ENCODE measurements around the gene RTTN. TPM values are rescaled to one million over a fixed set of nuclear protein-coding genes. Genes with fewer than 3 reads are reported as not detected.

Gene RTTN
- total RNA-seq, 1 donor from 2014 or later: 10.8 TPM

GRCh38 chr18:70074116-70074515 lies 131.4 kb downstream of the RTTN start:
- intact Hi-C loops (cut with DNase I): no loop called here
- DNase-seq: no peak
- Histone ChIP-seq H3K9me3 (no peaks in the 10 kb centered on the region), H3K4me1 (no peaks in the 10 kb centered on the region), H3K27me3 (ENCODE audit: low read depth) (no peaks in the 10 kb centered on the region), H3K4me3 (no peak overlapping the region), H3K36me3 (no peaks in the 10 kb centered on the region), H3K27ac (no peak overlapping the region)
- no peak for TF ChIP-seq CTCF (IDR thresholded peaks at IDR 0.05)
- no peak for ATAC-seq

GRCh38 chr18:70073432-70073831 lies 132.1 kb downstream of the RTTN start:
- no peak overlapping the region for H3K4me3 ChIP-seq
- H3K9me3 ChIP-seq: no peaks in the 10 kb centered on the region
- no peaks in the 10 kb centered on the region for H3K36me3 ChIP-seq
- no peak for DNase-seq
- H3K27ac ChIP-seq: no peak overlapping the region
- H3K4me1 ChIP-seq: no peaks in the 10 kb centered on the region
- no peaks in the 10 kb centered on the region for H3K27me3 ChIP-seq (ENCODE audit: low read depth)
- intact Hi-C loops (cut with DNase I): no loop called here
- ATAC-seq: no peak
- no peak for TF ChIP-seq CTCF (IDR thresholded peaks at IDR 0.05)

GRCh38 chr18:70072678-70073077 lies 132.8 kb downstream of the RTTN start:
- peak; percentile 22 for TF ChIP-seq CTCF (IDR thresholded peaks at IDR 0.05)
- no peaks in the 10 kb centered on the region for H3K4me1 ChIP-seq
- no peaks in the 10 kb centered on the region for H3K9me3 ChIP-seq
- H3K27me3 ChIP-seq (ENCODE audit: low read depth): no peaks in the 10 kb centered on the region
- H3K4me3 ChIP-seq: no peak overlapping the region
- DNase-seq: no peak
- no peak overlapping the region for H3K27ac ChIP-seq
- no peaks in the 10 kb centered on the region for H3K36me3 ChIP-seq
- ATAC-seq: no peak
- intact Hi-C loops (cut with DNase I): no loop called here

GRCh38 chr18:70069965-70070364 lies 135.5 kb downstream of the RTTN start:
- TF ChIP-seq CTCF (IDR thresholded peaks at IDR 0.05): no peak
- H3K9me3 ChIP-seq: no peaks in the 10 kb centered on the region
- no peaks in the 10 kb centered on the region for H3K27me3 ChIP-seq (ENCODE audit: low read depth)
- no peak overlapping the region for H3K27ac ChIP-seq
- no peak overlapping the region for H3K4me3 ChIP-seq
- ATAC-seq: no peak
- intact Hi-C loops (cut with DNase I): no loop called here
- no peaks in the 10 kb centered on the region for H3K4me1 ChIP-seq
- no peaks in the 10 kb centered on the region for H3K36me3 ChIP-seq
- no peak for DNase-seq

GRCh38 chr18:70069382-70069781 lies 136.1 kb downstream of the RTTN start:
- Histone ChIP-seq H3K36me3 (no peaks in the 10 kb centered on the region), H3K9me3 (no peaks in the 10 kb centered on the region), H3K4me1 (no peaks in the 10 kb centered on the region), H3K4me3 (no peak overlapping the region), H3K27ac (no peak overlapping the region), H3K27me3 (ENCODE audit: low read depth) (no peaks in the 10 kb centered on the region)
- no peak for TF ChIP-seq CTCF (IDR thresholded peaks at IDR 0.05)
- intact Hi-C loops (cut with DNase I): no loop called here
- no peak for ATAC-seq
- no peak for DNase-seq

- Histone ChIP-seq H3K27me3 (ENCODE audit: low read depth) (no peaks in the 10 kb centered on the region), H3K9me3 (no peaks in the 10 kb centered on the region), H3K4me1 (no peaks in the 10 kb centered on the region), H3K4me3 (no peak overlapping the region), H3K36me3 (no peaks in the 10 kb centered on the region), H3K27ac (no peak overlapping the region)
- no peak for TF ChIP-seq CTCF (IDR thresholded peaks at IDR 0.05)
- DNase-seq (no peak), ATAC-seq (no peak)
- intact Hi-C loops (cut with DNase I): no loop called here
Measured at GRCh38 chr18:70068981-70069380, 136.5 kb downstream of the RTTN start.
